ENCODE data around the gene AMBRA1. TPM values are rescaled to one million over a fixed set of nuclear protein-coding genes. Genes with fewer than 3 reads are reported as not detected.

AMBRA1 gene
- total RNA-seq, 4 donors from 2014 or later: 36.0 to 59.2 (median 51.9) TPM

GRCh38 chr11:46541593-46542371 is 52.0 kb downstream of the AMBRA1 start:
- H3K4me3 ChIP-seq (replicated peaks in 1 of 3): no peak overlapping the region
- peaks cover 32 to 40% of the 10 kb centered on the region in 2 donors for H3K36me3 ChIP-seq
- 69 to 70% methylated on average over 16 of the region's 16 CpGs for WGBS, 2 donors
- TF ChIP-seq POLR2A (IDR thresholded peaks at IDR 0.05) (no peak), CTCF (IDR thresholded peaks at IDR 0.05) (no peak)
- peaks cover 7 to 17% of the 10 kb centered on the region in 2 donors for H3K4me1 ChIP-seq
- H3K27me3 ChIP-seq: no peaks in the 10 kb centered on the region
- intact Hi-C loops (cut with DNase I): loop anchor here (10.0 kb wide), 1 partner anchor 73 kb away; the partner anchor contains the start of genes ATG13 and HARBI1
- H3K27ac ChIP-seq: peak overlapping the region in 1 of 3 donors; percentile 26
- DNase-seq: peak; percentile 83 to 89
- no peaks in the 10 kb centered on the region for H3K9me3 ChIP-seq

GRCh38 chr11:46540807-46541206 is 53.0 kb downstream of the AMBRA1 start:
- H3K4me1 ChIP-seq: peaks cover 7 to 17% of the 10 kb centered on the region in 2 donors
- 96 to 97% methylated on average over 4 of the region's 4 CpGs for WGBS, 2 donors
- H3K4me3 ChIP-seq (replicated peaks in 1 of 3): no peak overlapping the region
- H3K9me3 ChIP-seq: no peaks in the 10 kb centered on the region
- intact Hi-C loops (cut with DNase I): loop anchor here (10.0 kb wide), 1 partner anchor 74 kb away; the partner anchor contains the start of genes ATG13 and HARBI1
- TF ChIP-seq POLR2A (IDR thresholded peaks at IDR 0.05) (no peak), CTCF (IDR thresholded peaks at IDR 0.05) (no peak)
- H3K27ac ChIP-seq: no peak overlapping the region
- peaks cover 32 to 36% of the 10 kb centered on the region in 2 donors for H3K36me3 ChIP-seq
- no peaks in the 10 kb centered on the region for H3K27me3 ChIP-seq
- DNase-seq: no peak

- no peak overlapping the region for H3K4me3 ChIP-seq (replicated peaks in 1 of 3)
- peaks cover 7 to 17% of the 10 kb centered on the region in 2 donors for H3K4me1 ChIP-seq
- intact Hi-C loops (cut with DNase I): no loop called here
- WGBS, 2 donors: 58 to 61% methylated on average over 5 of the region's 5 CpGs
- no peak overlapping the region for H3K27ac ChIP-seq
- TF ChIP-seq CTCF (IDR thresholded peaks at IDR 0.05): peak; percentile 51 to 92 (median 80)
- no peak for TF ChIP-seq POLR2A (IDR thresholded peaks at IDR 0.05)
- H3K9me3 ChIP-seq: no peaks in the 10 kb centered on the region
- H3K27me3 ChIP-seq: no peaks in the 10 kb centered on the region
- peak; percentile 50 to 71 for DNase-seq
- peaks cover 12 to 15% of the 10 kb centered on the region in 2 donors for H3K36me3 ChIP-seq
These were observed 56.1 kb downstream of the AMBRA1 start for GRCh38 chr11:46537537-46538295.

- Histone ChIP-seq H3K9me3 (no peaks in the 10 kb centered on the region), H3K4me3 (replicated peaks in 1 of 3) (no peak overlapping the region), H3K27ac (no peak overlapping the region), H3K4me1 (peaks cover 5 to 16% of the 10 kb centered on the region in 2 donors), H3K27me3 (no peaks in the 10 kb centered on the region), H3K36me3 (peaks cover 7 to 9% of the 10 kb centered on the region in 2 donors)
- WGBS, 2 donors: 65 to 72% methylated on average over 2 of the region's 2 CpGs
- intact Hi-C loops (cut with DNase I): no loop called here
- TF ChIP-seq CTCF (IDR thresholded peaks at IDR 0.05): no peak
- no peak for TF ChIP-seq POLR2A (IDR thresholded peaks at IDR 0.05)
- no peak for DNase-seq
These were observed 56.7 kb downstream of the AMBRA1 start for GRCh38 chr11:46537121-46537520.
